HG03457 (cell line): ENCODE results near the gene CSNK2A2.
A peak's percentile ranks its signal among the peaks of the same experiment; 100 is the strongest.

Experiments used
- ATAC-seq: cut with Tn5 transposase; IDR thresholded peaks from one replicate; pipeline ENCODE4 v1.9.1; 2021; ENCODE audit warnings: moderate number of reproducible peaks; ENCODE audit not compliant: unreplicated experiment

CSNK2A2 gene

DNA sequence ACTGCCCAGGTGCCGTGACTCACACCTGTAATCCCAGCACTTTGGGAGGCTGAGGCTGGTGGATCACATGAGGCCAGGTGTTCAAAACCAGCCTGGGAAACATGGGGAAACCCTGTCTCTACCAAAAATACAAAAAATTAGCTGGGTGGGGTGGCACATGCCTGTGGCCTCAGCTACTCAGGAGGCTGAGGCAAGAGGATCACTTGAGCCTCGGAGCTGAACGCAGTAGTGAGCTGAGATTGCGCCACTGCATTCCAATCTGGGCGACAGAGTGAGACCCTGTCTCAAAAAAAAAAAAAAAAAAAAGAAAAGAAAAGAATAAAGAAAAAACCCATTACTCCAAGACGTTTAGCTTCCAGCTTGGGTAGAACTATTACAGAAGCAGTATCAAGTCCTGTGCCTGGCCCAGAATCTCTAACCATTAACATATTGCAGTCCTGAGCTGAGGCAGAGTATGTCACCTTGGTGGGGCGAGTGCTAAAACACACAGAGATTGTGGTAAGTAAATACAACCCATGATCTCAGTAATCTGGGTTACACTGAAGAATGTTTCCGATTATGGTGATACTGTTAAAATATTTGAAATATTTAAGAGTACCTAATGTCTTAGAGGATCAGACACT is 45.5 kb downstream of the CSNK2A2 start:
- ATAC-seq = no peak

DNA sequence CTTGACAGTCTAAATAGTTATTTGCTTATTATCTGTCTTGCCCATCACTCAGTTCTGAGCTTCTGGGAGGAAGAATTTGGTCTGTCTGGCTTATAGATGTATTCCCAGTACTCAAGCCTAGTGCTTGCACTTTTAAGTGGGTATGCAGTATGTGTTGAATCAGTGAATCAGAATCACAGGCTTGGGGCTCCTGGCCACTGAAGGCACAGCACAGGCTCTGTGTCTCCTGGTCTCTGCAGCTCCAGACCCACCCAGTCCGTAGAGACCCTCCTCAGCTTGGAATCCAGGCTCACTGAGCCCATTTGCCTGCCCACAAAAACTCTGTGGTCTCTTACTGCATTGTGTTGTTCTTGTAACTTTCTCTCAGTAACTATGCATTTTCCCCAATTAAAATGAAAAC is 49.4 kb downstream of the CSNK2A2 start:
- ATAC-seq = no peak

GRCh38 chr16:58148099-58148498 is 49.8 kb downstream of the CSNK2A2 start:
- no peak for ATAC-seq

DNA sequence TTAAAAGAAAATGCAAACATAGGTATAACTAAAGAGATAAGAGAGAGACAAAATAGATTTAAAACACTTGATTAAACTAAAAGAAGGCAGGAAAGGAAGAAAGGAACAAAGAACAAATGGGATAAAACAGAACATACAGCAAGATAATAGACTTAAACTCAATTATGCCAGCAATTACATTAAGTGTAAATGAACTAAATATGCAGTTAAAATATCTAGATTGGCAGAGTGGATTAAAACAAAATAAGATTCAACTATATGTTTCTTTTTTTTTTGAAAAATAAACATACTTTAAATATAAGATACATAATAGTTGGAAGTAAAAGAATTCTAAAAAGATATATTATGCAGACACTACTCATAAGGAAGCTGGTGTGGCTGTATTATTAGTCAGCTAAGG is 59.1 kb downstream of the CSNK2A2 start:
- no peak for ATAC-seq

- ATAC-seq = no peak
Observed at GRCh38 chr16:58137581-58137980, 60.3 kb downstream of the CSNK2A2 start.

DNA sequence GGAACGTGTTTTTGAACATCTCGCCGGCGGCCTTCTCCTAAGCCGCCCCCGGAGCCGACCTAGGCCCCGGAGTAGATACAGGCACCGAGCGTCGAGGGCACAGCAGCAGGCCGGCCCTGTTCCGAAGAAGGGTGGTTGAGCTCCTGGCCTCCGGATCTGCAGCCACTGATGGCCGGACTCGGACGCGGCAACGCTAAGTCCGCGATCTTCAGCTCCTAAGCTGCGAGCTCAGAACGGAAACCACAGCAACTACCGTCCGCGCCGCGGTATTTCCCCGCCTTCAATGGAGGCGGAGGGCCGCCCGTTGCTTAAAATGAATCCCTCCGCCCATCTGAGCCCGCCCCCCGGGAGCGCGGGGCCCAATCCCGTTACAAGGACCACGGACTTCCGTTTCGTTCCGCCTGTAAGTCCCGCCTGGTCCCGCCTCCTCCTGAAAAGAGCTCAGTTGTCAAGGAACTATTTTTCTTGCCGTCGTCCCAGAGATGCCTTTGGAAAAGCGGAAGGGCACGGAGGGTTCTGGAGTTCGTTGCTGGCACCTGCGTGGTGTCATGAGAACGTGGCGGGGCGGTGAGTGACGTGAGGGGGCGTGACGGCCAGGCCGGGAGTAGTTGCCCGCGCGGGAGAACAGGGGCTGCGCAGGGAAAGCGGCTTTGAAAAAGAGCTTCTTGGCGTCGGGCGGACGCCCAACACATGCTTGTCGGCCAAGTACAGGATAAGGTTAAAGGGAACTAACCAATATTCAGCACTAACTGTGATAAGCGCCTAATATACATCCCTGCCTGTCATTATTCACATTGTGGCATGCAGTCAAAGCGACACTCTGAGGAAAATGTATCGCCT is 68.6 kb downstream of the CSNK2A2 start, which contains the start of gene CFAP20:
Gene CFAP20, minus strand, starts transcription at position 285 of the 840 bp plus-strand sequence. Its CDS starts 266 bp downstream, at position 19.
- ATAC-seq = peak; percentile 89

- ATAC-seq = no peak
Observed at GRCh38 chr16:58128711-58129096, 69.2 kb downstream of the CSNK2A2 start.

GRCh38 chr16:58128181-58128631 is 69.7 kb downstream of the CSNK2A2 start:
- ATAC-seq = no peak

DNA sequence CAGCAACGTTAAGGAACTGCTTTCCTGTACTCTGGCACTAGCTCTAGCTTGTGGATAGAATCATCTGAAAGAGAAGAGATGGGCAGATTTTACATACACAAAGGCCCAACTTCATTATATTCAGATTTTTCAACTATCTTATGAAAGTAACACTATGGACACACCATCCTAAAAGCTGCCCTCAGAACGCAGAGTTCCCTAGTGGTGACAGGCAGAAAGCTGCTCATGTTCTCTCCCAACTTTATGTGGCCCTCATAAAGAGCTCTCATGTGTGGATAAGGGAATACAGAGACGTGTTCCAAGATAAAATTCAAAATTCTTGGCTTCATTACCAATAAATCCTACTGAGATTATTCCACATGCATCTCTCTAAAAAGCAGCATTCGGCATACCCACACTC is 70.3 kb downstream of the CSNK2A2 start:
- ATAC-seq = no peak

GRCh38 chr16:58127033-58127556 is 70.8 kb downstream of the CSNK2A2 start:
- ATAC-seq = no peak

DNA sequence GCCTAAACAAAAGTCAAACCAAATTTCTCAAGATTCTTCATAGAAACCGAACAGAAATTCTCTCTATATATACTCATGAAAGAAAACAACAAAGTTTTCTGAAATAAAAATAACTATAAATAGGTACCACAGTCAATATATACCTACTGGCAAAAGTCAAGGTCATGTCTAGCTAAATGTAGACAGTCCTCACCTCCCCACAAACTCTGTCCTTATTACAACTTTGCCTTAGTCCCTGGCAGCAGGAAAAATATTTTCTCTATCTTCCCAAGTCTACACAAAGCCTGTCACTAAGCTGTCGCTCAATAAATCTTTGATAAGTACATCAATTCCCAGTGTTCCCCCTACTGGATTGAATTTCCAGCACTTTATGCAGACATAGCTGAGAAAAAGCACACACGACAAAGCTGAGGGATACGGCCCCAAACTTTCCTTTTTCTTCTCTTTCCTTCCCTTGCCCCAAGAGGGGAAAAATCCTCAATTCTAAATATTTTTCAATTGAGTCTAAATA is 71.4 kb downstream of the CSNK2A2 start:
- ATAC-seq = no peak

DNA sequence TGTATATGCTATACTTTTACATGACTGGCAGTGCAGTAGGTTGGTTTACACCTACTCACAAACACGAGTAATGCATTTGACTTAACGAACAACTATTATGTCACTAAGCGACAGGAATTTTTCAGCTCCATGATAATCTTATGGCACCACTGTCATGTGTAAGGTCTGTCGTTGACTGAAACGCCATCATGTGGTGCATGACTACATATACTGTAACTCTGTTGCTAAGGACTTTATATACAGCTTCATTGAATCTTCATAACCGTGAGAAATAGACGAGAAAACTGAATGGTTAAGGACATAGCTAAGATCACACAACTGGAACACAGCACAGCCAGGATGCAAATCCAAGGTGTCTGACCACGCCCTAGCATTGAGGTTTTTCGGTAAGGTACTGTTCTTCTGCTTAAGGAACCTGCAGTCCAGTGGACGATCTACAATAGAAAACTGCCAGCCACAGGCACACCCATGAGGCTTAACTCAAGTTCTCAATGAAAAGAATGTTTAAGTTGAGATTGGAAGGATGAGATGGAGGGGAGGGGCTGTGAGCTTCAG is 72.0 kb downstream of the CSNK2A2 start:
- ATAC-seq = no peak

DNA sequence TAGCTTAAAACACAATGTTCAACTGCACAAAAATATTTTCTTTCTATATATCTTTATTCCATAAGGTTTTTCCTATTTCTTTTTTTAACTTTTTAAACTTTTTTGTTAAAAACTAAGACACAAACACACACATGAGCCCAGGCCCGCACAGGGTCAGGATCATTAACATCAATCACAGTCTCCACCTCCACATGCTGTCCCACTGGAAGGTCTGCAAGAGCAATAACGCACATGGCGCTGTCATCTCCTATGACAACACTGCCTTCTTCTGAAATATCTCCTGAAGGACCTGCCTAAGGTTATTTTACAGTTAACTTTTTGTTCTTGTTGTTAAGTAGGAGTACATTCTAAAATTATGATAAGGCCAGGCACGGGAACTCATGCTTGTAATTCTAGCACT is 72.9 kb downstream of the CSNK2A2 start:
- ATAC-seq = no peak

DNA sequence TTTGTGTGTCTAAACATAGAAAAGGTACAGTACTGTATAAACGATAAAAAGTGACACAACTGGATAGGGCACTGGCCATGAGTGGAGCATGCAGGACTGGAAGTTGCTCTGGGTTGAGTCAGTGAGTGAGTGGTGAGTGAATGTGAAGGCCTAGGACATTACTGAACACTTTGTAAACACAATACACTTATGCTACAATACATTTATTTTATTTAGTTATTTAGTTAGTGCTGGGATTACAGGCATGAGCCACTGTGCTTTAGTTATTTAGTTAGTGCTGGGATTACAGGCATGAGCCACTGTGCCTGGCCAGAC is 73.3 kb downstream of the CSNK2A2 start:
- ATAC-seq = no peak

DNA sequence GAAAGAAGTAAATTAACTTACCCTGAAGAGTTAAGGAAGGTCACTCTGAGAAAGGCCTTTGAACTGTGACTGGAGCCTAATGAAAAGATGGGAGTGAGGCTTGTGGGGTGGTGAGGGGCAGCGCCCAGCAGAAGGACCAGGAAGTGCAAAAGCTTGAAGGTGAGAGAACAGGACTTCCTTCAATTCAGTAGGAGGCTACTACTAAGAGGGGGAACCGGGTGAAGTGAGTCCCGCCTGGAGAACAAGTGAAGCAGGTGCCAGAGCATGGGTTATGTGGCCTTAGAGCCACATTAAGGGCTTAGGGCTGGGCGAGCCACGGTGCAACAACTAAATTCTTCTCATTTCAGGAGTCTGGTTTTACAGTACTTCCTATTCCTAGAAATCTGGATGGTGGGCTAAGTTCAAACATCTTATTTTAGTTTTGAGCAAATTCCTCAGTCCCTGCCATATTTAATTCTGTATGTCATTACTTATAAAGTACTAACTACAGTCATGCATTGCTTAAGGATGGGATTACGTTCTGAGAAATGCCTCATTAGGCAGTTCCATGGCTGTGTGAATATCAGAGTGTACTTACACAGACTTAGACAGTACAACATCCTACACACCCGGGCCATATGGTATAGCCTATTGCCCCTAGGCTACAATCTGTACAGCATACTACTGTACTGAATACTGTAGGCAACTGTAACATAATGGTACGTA is 73.9 kb downstream of the CSNK2A2 start:
- ATAC-seq = no peak

DNA sequence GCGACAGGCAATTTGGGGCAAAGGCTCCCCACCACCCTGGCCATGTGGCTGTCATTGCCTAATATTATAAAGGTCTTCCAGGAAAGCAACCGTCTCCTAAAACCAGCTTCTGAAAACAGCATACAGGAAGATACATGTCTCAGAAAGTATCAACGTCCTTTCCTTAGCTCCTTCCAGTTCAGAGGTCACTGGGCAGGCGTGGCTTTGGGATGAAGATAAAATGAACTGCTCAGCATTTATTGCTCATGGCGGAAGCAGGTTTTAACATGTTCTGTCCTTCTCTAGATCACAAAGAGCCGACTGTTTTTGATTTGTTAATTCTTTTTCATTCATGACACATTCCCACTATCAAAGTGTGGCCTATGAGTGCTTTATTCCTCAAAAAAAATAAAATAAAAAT is 76.8 kb downstream of the CSNK2A2 start:
- no peak for ATAC-seq

- ATAC-seq = no peak
Observed at GRCh38 chr16:58120234-58120633, 77.7 kb downstream of the CSNK2A2 start.

DNA sequence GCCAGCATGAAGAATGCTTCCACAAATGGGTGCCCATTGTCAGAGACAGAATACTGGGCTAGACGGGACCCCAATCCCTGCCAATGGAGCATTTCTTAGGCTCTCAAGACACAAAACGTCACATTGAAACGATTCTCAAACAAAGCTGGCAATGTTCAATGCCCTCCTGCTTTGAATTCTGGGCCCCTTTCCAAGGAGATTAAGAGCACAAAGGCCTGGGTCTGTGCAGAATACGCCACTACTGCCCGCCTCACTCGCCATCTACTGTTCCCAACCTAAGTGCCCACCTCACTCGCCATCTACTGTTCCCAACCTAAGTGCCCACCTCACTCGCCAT is 78.4 kb downstream of the CSNK2A2 start:
- no peak for ATAC-seq

DNA sequence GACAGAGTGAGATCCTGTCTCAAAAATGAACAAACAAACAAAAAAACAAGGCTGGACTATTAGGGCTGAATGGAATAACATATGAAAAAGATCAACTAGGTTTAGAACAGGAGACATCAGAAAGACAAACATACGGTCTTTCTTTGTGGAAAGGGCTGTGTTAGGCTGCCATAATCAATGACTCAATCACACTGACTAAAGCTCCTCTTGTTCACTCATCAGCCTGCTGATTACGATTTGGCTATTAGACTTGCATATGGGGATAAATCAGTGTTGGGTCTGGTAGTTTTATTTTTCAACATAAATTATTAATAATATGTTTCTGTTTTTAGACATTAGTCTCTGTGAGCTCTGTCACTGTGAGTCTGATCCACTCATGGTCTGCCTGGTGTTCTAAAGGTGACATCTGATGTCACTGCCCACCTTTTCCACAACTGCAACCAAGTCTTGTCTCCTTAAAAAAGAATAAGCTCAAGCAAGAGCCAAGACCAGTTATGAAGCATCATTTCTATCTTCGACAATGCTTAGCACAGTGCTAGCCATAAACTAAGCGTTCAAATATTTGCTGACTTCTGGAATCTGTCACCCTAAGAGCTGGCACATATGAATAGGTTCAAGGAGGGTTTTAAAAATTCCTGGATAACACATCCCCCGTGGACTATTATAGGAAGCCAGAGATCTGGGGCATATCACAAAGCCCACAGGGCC is 79.0 kb downstream of the CSNK2A2 start:
- ATAC-seq = no peak

DNA sequence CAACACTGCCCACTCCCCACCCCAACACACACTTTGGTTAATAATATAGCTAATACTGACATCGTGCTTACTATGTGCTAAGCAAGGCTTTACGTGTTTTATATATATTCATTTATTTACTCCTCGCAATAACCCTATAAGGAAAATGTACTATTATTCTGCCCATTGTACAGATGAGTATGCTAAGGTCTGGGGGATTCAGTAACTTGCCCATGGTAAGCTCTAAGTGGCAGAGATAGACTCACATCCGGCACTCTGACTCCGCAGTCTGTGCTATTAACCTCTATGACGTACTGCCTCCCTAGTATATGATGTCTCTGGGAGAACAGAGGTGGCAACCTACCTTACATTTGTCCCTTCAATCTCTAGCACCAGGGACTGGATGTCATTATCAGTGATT is 81.4 kb downstream of the CSNK2A2 start:
- no peak for ATAC-seq

DNA sequence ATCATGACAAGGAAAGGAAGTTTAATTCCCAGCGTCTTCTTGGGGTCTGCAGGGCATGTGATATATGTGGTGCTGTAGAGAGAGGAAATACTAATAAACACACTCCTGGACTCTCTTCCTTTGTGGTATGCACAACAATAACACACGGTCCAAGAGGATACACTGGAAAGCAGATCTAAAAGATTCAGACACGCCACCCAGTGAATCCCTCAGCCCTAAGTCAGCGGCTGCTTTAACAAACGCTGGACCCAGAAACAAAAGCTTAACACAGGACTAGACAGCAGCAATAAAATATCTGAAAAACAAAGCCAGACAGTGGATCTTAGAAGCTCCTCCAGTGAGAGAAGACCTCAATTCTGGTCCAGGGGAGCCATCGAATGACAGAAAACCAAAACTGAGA is 81.8 kb downstream of the CSNK2A2 start:
- ATAC-seq = no peak
